ENCODE results near the gene CIB4.

GRCh38 chr2:26652361-26653041 lies 11.3 kb upstream of the CIB4 start:
- TF ChIP-seq RCOR1 (IDR thresholded peaks at IDR 0.05; ENCODE audit: insufficient replicate concordance, low read length) (no peak), SMC3 (IDR thresholded peaks at IDR 0.05; ENCODE audit: low read depth, low read length) (no peak), POLR2A (IDR thresholded peaks at IDR 0.05; ENCODE audit: low read depth, low read length) (no peak), CTCF (conservative IDR thresholded peaks at IDR 0.05; ENCODE audit: low read depth, low read length) (no peak), BHLHE40 (IDR thresholded peaks at IDR 0.05; ENCODE audit: low read depth, low read length) (no peak), USF2 (IDR thresholded peaks at IDR 0.05; ENCODE audit: low read depth, low read length) (no peak), FOS (IDR thresholded peaks at IDR 0.05; ENCODE audit: low read depth, low read length) (no peak), RFX5 (IDR thresholded peaks at IDR 0.05; ENCODE audit: low read depth, low read length) (no peak), MXI1 (IDR thresholded peaks at IDR 0.05; ENCODE audit: borderline replicate concordance, low read depth, low read length) (no peak), CHD1 (IDR thresholded peaks at IDR 0.05; ENCODE audit: low read depth, low read length) (no peak), MAZ (IDR thresholded peaks at IDR 0.05; ENCODE audit: borderline replicate concordance, low read depth, low read length) (no peak), RAD21 (IDR thresholded peaks at IDR 0.05; ENCODE audit: low read length) (no peak)

All from IMR-90 (cell line).